Adrenal gland (tissue), 12 donors: ENCODE data around the gene NOL9. TPM values are rescaled to one million over a fixed set of nuclear protein-coding genes. Genes with fewer than 3 reads are reported as not detected.
"Not testable (repeated sequence)": the region's sequence is repeated elsewhere in the genome, so short reads cannot be mapped to it uniquely, and the experiment has no call there.

Source experiments
- DNase-seq, 7 donors: peaks; one replicate each; pipeline ENCODE4 v3.0.0-alpha.2; 2019 to 2020
- H3K27ac ChIP-seq, 5 donors: fragments of 200-600 bp; sonication (generic) in 4 of 5; 1 replicate in 3 of 5; 2 replicates in 2 of 5; pipeline versions ENCODE4 v1.5.1 to v1.8.0; 2016 to 2020; ENCODE audit warnings: mild to moderate bottlenecking in 1 of 5
- H3K27me3 ChIP-seq: fragments of 200-600 bp; 2 replicates; pipeline ENCODE4 v1.8.0; 2021
- H3K36me3 ChIP-seq, 2 donors: fragments of 200-600 bp; replicated peaks in 1 of 2; 1 replicate in 1 of 2; 2 replicates in 1 of 2; pipeline versions ENCODE4 v1.5.1 to v1.8.0; 2018 to 2022
- H3K4me1 ChIP-seq, 2 donors: fragments of 200-600 bp; replicated peaks in 1 of 2; 1 replicate in 1 of 2; 2 replicates in 1 of 2; pipeline versions ENCODE4 v1.5.1 to v1.8.0; 2018 to 2021
- H3K4me3 ChIP-seq, 4 donors: fragments of 200-600 bp; sonication (generic) in 3 of 4; one replicate each; pipeline ENCODE4 v1.5.1; 2016 to 2018
- H3K9me3 ChIP-seq, 3 donors: fragments of 200-600 bp; sonication (generic) in 1 of 3; replicated peaks in 1 of 3; 1 replicate in 2 of 3; 2 replicates in 1 of 3; pipeline versions ENCODE4 v1.5.1 to v1.8.0; 2016 to 2021
- POLR2A ChIP-seq, 2 donors: fragments of 450-650 bp; IDR thresholded peaks; one replicate each; pipeline ENCODE4 v1.6.1; 2017; ENCODE audit warnings: antibody characterized with exemption in 2 of 2, mild to moderate bottlenecking in 2 of 2, moderate library complexity in 1 of 2
- WGBS, 4 donors: extraction: QIAGEN DNeasy Blood & Tissue Kit in 2 of 4; methylation state at CpG; one replicate each; pipeline versions ENCODE4 v1.1.5 to v1.1.7; 2013 to 2017; 5-methylcytosine and 5-hydroxymethylcytosine counted together
- intact Hi-C, 2 donors: fragments of 100-400 bp; cut with DNase I; formaldehyde crosslinking; loops; one replicate each; pipeline versions ENCODE4 v1.14.1 to v1.15.0; 2022 to 2023
- polyA plus RNA-seq, 3 donors: library from polyadenylated mRNA; stranded (reverse); fragments of 200-250 nt in 2 of 3; fragments of 350-450 nt in 1 of 3; fragmentation: Illumina TruSeq in 1 of 3; extraction: RNeasy Lipid Tissue Mini Kit (QIAGEN cat#74804) in 1 of 3; gene quantifications; one replicate each; pipeline ENCODE4 v1.2.3, GENCODE V29; 2013 to 2014
- total RNA-seq, 9 donors: library from RNA; depleted of rRNA in 4 of 9; stranded (reverse); fragments of >200 nt in 4 of 9; fragments of 120-200 nt in 1 of 9; fragmentation: NEBNext Ultra II Directional in 1 of 9; extraction: Animal tissue kit (Norgen Biotek cat#: 25700) in 1 of 9; gene quantifications; one replicate each; pipeline versions ENCODE4 v1.1.0 to v1.2.4, GENCODE V29; 2013 to 2023
- TF ChIP-seq, protein P1 (sequence below), 6 experiments: fragments of 450-650 bp in 4 of 6; fragments of 200-600 bp in 2 of 6; sonication (generic) in 1 of 6; IDR thresholded peaks; 1 replicate in 5 of 6; 2 replicates in 1 of 6; pipeline versions ENCODE4 v1.5.1 to v1.8.0; 2016 to 2021; ENCODE audit warnings: antibody characterized with exemption in 6 of 6, mild to moderate bottlenecking in 2 of 6, moderate library complexity in 1 of 6
- donor health status: healthy with polysubstance abuse.
- donor health status: Bipolar disorder and iron deficiency.
- donor health status: DM: yes; HTN: yes; CAD: no.
- donor health status: DM: no; HTN: no; CAD: no.
- donor health status: DM: no; HTN: no; CAD: no.
- donor health status: DM: yes; HTN: yes; CAD: no.

Gene NOL9
- total and polyA plus RNA-seq, 12 donors: 5.9 to 39.7 (median 19.7) TPM

GRCh38 chr1:6601923-6602668 is 47.8 kb upstream of the NOL9 start:
- H3K4me1 ChIP-seq: peaks cover 38 to 52% of the 10 kb centered on the region in 2 donors
- intact Hi-C loops: no loop called here
- peak; percentile 64 to 80 (median 71) for DNase-seq

GRCh38 chr1:6601049-6601922 is 47.0 kb upstream of the NOL9 start:
- Histone ChIP-seq H3K27ac (peak overlapping the region; percentile 55 to 99 (median 98)), H3K9me3 (no peaks in the 10 kb centered on the region), H3K4me1 (peaks cover 43 to 59% of the 10 kb centered on the region in 2 donors), H3K36me3 (peaks cover 0 to 33% of the 10 kb centered on the region in 2 donors), H3K4me3 (peak overlapping the region; percentile 14 to 71 (median 44)), H3K27me3 (no peaks in the 10 kb centered on the region)
- TF ChIP-seq, protein P1, sequence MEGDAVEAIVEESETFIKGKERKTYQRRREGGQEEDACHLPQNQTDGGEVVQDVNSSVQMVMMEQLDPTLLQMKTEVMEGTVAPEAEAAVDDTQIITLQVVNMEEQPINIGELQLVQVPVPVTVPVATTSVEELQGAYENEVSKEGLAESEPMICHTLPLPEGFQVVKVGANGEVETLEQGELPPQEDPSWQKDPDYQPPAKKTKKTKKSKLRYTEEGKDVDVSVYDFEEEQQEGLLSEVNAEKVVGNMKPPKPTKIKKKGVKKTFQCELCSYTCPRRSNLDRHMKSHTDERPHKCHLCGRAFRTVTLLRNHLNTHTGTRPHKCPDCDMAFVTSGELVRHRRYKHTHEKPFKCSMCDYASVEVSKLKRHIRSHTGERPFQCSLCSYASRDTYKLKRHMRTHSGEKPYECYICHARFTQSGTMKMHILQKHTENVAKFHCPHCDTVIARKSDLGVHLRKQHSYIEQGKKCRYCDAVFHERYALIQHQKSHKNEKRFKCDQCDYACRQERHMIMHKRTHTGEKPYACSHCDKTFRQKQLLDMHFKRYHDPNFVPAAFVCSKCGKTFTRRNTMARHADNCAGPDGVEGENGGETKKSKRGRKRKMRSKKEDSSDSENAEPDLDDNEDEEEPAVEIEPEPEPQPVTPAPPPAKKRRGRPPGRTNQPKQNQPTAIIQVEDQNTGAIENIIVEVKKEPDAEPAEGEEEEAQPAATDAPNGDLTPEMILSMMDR (IDR thresholded peaks at IDR 0.05): peak in 1 of 6 experiments; percentile 6
- TF ChIP-seq POLR2A (IDR thresholded peaks at IDR 0.05): peak in 1 of 2 donors; percentile 95
- peak; percentile 90 to 97 (median 96) for DNase-seq
- WGBS, 4 donors: 0 to 1% (median 1%) methylated on average over 11 to 40 of the region's 40 CpGs
- intact Hi-C loops: no loop called here

More at GRCh38 chr1:6601923-6602668, 47.8 kb upstream of the NOL9 start:
- Histone ChIP-seq H3K36me3 (peaks cover 0 to 25% of the 10 kb centered on the region in 2 donors), H3K27me3 (no peaks in the 10 kb centered on the region), H3K27ac (peak overlapping the region; percentile 55 to 99 (median 98)), H3K4me3 (peak overlapping the region; percentile 14 to 71 (median 44)), H3K9me3 (no peaks in the 10 kb centered on the region)
- no peak for TF ChIP-seq POLR2A (IDR thresholded peaks at IDR 0.05)
- TF ChIP-seq, protein P1 (IDR thresholded peaks at IDR 0.05): peak in 1 of 6 experiments; percentile 4
- WGBS, 4 donors: 0% methylated on average over 36 to 103 of the region's 103 CpGs; no CpG with 5 or more reads in 1 of the 4 donors

GRCh38 chr1:6600410-6601048 is 46.2 kb upstream of the NOL9 start:
- Histone ChIP-seq H3K4me1 (peaks cover 43 to 59% of the 10 kb centered on the region in 2 donors), H3K36me3 (peaks cover 0 to 40% of the 10 kb centered on the region in 2 donors), H3K27me3 (no peaks in the 10 kb centered on the region), H3K27ac (peak overlapping the region; percentile 55 to 99 (median 98)), H3K9me3 (no peaks in the 10 kb centered on the region), H3K4me3 (peak overlapping the region in 3 of 4 donors; percentile 14 to 71 (median 58))
- WGBS, 4 donors: 14 to 20% (median 15%) methylated on average over 8 to 10 of the region's 10 CpGs
- intact Hi-C loops: no loop called here
- TF ChIP-seq, protein P1 (IDR thresholded peaks at IDR 0.05): no peak
- peak in 1 of 2 donors; percentile 21 for TF ChIP-seq POLR2A (IDR thresholded peaks at IDR 0.05)
- DNase-seq: peak in 2 of 7 donors; percentile 35 to 59

- peak overlapping the region in 2 of 4 donors; percentile 58 to 71 for H3K4me3 ChIP-seq
- 50 to 60% (median 56%) methylated on average over 8 of the region's 8 CpGs for WGBS, 4 donors
- H3K36me3 ChIP-seq: peaks cover 0 to 46% of the 10 kb centered on the region in 2 donors
- H3K4me1 ChIP-seq: peaks cover 43 to 58% of the 10 kb centered on the region in 2 donors
- DNase-seq, H3K27me3 ChIP-seq, intact Hi-C loops, H3K9me3 ChIP-seq: not testable (repeated sequence)
- H3K27ac ChIP-seq: peak overlapping the region in 4 of 5 donors; percentile 98 to 99 (median 98)
These were observed 45.7 kb upstream of the NOL9 start for GRCh38 chr1:6599991-6600390.
